Progenitor cell of endocrine pancreas (in vitro differentiated cells): ENCODE results near the gene ACTN1. TPM values are rescaled to one million over a fixed set of nuclear protein-coding genes. Genes with fewer than 3 reads are reported as not detected.

Experiments used
- DNase-seq: peaks from one replicate; pipeline ENCODE4 v3.0.0; 2021; ENCODE audit warnings: low spot score; ENCODE audit not compliant: unreplicated experiment
- H3K27ac Mint-ChIP-seq: 2 replicates; pipeline ENCODE4 v1.8.0; 2021; ENCODE audit warnings: mild to moderate bottlenecking, moderate library complexity, mixed read lengths
- H3K27me3 Mint-ChIP-seq: 2 replicates; pipeline ENCODE4 v1.8.0; 2021; ENCODE audit warnings: mixed read lengths
- H3K36me3 Mint-ChIP-seq: 2 replicates; pipeline ENCODE4 v1.8.0; 2022; ENCODE audit warnings: mixed read lengths; ENCODE audit not compliant: insufficient read depth
- H3K4me1 Mint-ChIP-seq: 2 replicates; pipeline ENCODE4 v1.8.0; 2021; ENCODE audit warnings: low read depth, mixed read lengths
- H3K4me3 Mint-ChIP-seq: 2 replicates; pipeline ENCODE4 v1.8.0; 2021; ENCODE audit warnings: low read depth, mild to moderate bottlenecking, moderate library complexity, mixed read lengths
- H3K9me3 Mint-ChIP-seq: 2 replicates; pipeline ENCODE4 v1.8.0; 2021; ENCODE audit warnings: low read depth, mixed read lengths
- CTCF ChIP-seq: fragments of 200-600 bp; sonication (generic); IDR thresholded peaks from one replicate; pipeline ENCODE4 v1.5.0; 2021; ENCODE audit warnings: antibody characterized with exemption, mild to moderate bottlenecking; ENCODE audit not compliant: unreplicated experiment
- total RNA-seq: library from RNA; stranded (reverse); gene quantifications from 2 replicates; pipeline ENCODE4 v1.2.1, GENCODE V29; 2021

The ACTN1 gene
- total RNA-seq, 1 donor from 2014 or later: 92.6 TPM

- H3K4me3 Mint-ChIP-seq: no peak overlapping the region
- H3K27me3 Mint-ChIP-seq: no peaks in the 10 kb centered on the region
- no peak for TF ChIP-seq CTCF
- no peaks in the 10 kb centered on the region for H3K4me1 Mint-ChIP-seq
- no peaks in the 10 kb centered on the region for H3K9me3 Mint-ChIP-seq
- peaks cover 8% of the 10 kb centered on the region for H3K36me3 Mint-ChIP-seq
- H3K27ac Mint-ChIP-seq: no peak overlapping the region
- no peak for DNase-seq
Measured at GRCh38 chr14:68906439-68906838, 72.7 kb downstream of the ACTN1 start.

DNA sequence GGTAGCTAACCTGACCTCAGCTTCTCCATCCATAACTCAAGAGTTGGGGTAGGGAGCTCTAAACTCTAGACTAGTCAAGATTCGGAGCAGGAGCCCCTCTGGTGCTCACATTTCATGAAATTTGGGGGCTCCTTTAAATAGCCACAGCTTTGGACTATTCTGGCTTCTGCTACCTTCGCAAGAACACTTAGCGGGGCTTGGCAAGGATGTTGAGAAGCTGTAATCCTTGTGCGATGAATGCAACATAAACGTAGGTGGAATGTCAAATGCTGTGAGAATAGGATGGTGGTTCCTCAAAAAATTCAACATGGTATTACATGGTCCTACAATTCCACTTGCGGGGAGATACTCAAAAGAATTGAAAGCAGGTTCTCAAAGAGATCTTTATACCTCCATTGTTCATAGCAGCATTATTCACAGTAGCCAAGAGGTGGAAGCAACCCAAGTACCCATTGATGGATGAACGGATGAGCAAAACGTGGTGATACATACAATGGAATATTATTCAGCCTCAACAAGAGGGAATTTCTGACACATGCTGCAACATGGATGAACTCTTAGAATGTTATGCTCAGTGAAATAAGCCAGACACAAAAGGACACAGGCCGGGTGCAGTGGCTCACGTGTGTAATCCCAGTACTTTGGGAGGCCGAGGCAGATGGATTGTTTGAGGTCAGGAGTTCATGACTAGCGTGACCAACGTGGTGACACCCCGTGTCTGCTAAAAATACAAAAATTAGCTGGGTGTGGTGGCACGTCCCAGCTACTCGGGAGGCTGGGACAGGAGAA, 73.8 kb downstream of the ACTN1 start:
- peaks cover 8% of the 10 kb centered on the region for H3K36me3 Mint-ChIP-seq
- no peaks in the 10 kb centered on the region for H3K4me1 Mint-ChIP-seq
- no peak for TF ChIP-seq CTCF
- H3K4me3 Mint-ChIP-seq: no peak overlapping the region
- H3K27me3 Mint-ChIP-seq: no peaks in the 10 kb centered on the region
- H3K9me3 Mint-ChIP-seq: no peaks in the 10 kb centered on the region
- peak overlapping the region; percentile 11 for H3K27ac Mint-ChIP-seq
- no peak for DNase-seq

GRCh38 chr14:68902357-68902756, 76.7 kb downstream of the ACTN1 start:
- no peaks in the 10 kb centered on the region for H3K27me3 Mint-ChIP-seq
- DNase-seq: no peak
- no peaks in the 10 kb centered on the region for H3K9me3 Mint-ChIP-seq
- no peak for TF ChIP-seq CTCF
- no peak overlapping the region for H3K4me3 Mint-ChIP-seq
- peak overlapping the region; percentile 41 for H3K27ac Mint-ChIP-seq
- H3K36me3 Mint-ChIP-seq: peaks cover 12% of the 10 kb centered on the region
- no peaks in the 10 kb centered on the region for H3K4me1 Mint-ChIP-seq

DNA sequence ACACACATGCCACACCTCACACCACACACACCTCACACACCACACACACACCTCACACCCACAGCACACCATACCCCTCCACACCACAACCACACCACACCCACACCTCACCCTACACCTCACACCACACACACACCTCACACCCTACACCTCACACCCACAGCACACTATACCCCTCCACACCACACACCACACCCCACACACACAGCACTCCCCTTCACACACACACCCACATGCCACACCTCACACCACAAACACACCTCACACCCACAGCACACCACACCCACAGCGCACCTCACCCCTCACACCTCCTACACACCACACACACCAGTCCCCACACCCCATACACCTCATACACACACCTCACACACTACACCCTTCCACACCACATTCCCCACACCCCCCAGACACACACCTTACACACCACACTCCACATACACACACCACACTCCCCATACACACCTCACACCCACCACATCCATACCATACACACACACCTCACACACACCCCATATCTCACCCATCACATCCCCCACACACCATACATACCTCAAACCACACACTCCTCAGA, 80.0 kb downstream of the ACTN1 start:
- no peaks in the 10 kb centered on the region for H3K4me1 Mint-ChIP-seq
- peaks cover 13% of the 10 kb centered on the region for H3K36me3 Mint-ChIP-seq
- H3K4me3 Mint-ChIP-seq: no peak overlapping the region
- no peak for DNase-seq
- TF ChIP-seq CTCF: no peak
- no peaks in the 10 kb centered on the region for H3K27me3 Mint-ChIP-seq
- H3K27ac Mint-ChIP-seq: no peak overlapping the region
- H3K9me3 Mint-ChIP-seq: no peaks in the 10 kb centered on the region

- H3K36me3 Mint-ChIP-seq: peaks cover 13% of the 10 kb centered on the region
- H3K9me3 Mint-ChIP-seq: no peaks in the 10 kb centered on the region
- peak overlapping the region; percentile 23 for H3K27ac Mint-ChIP-seq
- no peak overlapping the region for H3K4me3 Mint-ChIP-seq
- H3K27me3 Mint-ChIP-seq: no peaks in the 10 kb centered on the region
- TF ChIP-seq CTCF: no peak
- no peak for DNase-seq
- H3K4me1 Mint-ChIP-seq: no peaks in the 10 kb centered on the region
Measured at GRCh38 chr14:68898248-68899032, 80.7 kb downstream of the ACTN1 start.
